Stimulated activated CD8-positive, alpha-beta memory T cell treated with anti-CD3 and anti-CD28 coated beads, Interleukin-2, amount 100 ng/mL, for 1 hour (primary cell): Measurements from ENCODE around the gene PPIL6.

Experiments used
- DNase-seq, 2 donors: peaks; one replicate each; pipeline ENCODE4 v3.0.0-alpha.2; 2020; ENCODE audit warnings: low read depth in 2 of 2

The PPIL6 gene

DNA sequence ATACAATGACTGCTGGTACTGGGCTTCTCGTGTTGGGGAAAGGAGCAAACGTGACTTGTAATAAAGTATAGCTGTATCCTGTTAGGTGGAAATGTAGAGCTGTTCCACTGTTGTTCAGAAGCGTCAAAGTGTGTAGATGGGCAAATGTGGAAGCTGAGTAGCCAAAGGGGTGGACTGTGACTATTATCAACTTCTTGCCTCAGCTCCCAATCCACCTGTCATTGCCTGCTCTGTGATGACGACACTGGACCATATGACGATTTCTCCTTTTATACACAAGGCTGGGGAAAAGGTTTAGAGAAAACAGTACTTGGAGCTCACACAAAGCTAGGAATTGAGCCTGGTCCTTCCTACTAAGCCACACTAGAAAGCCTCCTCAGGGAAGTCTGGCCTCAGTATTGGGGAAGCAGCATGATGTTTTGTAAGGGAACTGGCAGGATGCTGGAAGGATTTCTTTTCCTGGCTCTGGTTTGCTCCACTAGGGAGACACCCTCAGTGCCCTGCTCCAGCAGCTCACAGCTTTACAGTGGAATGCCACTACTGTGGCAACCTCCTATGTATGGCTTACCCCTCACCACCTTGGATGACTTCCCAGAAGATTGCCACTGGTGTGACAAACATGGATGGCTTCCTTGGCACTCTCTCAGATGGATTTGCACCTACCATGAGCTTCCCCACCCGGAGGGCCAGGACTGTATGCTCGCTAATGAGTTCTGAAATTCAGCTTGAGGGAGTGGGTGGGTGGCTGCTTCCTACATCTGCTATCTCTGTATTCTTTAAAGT, 78.1 kb downstream of the PPIL6 start:
- no peak for DNase-seq

- DNase-seq: no peak
Observed at GRCh38 chr6:109360791-109361190, 79.6 kb downstream of the PPIL6 start.

DNA sequence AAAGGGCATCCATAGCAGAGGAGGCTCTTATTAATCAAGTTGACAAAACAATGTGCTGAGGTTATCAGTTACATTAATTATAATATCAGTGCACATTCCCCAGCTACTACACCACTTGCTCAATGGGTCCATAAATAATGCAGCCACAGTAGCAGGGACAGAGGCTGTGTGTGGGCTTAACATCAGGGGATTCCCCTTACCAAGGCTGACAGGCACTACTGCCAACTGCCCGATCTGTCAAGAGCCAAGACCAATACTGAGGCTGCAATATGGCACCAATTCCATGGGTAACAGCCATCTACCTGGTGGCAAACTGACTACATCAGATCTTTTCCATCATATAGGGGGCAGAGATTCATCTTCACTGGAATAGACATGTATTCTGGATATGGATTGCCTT, 80.1 kb downstream of the PPIL6 start:
- no peak for DNase-seq

DNA sequence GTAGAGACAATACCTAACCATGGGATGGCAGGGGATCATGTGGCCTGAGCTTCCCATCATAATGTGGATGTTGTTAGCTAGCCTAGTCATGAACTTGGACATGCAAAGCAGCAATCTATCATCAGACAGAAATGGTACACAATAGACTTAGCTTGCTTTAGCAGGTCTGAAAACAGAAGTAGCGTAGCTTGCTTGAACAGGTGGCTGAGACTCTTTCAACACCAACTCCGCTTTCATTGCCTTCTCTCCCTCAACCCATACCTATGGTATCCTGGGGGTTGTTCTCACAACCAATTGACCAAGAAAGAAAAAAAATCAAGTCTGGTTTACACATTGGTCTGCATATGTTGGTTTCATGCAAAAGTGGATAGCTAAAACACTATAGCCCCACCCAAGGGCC, 81.2 kb downstream of the PPIL6 start:
- DNase-seq: no peak

DNA sequence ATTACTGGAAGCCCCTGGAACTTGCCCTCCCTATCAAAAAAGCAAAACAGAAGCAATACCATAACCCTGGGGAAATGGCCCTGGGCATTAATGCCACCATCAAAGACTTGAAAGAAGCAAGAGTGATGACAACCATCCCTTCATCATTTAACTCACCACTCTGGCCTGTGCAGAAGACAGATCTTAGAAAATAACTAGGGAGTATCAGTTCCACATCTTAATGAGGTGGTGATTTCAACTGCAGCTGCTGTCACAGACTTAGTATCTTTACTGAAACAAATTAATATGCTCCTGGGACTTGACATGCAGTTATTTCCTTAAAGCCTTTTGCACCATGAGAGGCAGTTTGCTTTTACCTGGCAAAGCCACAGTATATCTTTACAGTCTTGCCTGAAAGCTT, 82.2 kb downstream of the PPIL6 start:
- no peak for DNase-seq

- no peak for DNase-seq
Observed at GRCh38 chr6:109356237-109356636, 84.2 kb downstream of the PPIL6 start.

DNA sequence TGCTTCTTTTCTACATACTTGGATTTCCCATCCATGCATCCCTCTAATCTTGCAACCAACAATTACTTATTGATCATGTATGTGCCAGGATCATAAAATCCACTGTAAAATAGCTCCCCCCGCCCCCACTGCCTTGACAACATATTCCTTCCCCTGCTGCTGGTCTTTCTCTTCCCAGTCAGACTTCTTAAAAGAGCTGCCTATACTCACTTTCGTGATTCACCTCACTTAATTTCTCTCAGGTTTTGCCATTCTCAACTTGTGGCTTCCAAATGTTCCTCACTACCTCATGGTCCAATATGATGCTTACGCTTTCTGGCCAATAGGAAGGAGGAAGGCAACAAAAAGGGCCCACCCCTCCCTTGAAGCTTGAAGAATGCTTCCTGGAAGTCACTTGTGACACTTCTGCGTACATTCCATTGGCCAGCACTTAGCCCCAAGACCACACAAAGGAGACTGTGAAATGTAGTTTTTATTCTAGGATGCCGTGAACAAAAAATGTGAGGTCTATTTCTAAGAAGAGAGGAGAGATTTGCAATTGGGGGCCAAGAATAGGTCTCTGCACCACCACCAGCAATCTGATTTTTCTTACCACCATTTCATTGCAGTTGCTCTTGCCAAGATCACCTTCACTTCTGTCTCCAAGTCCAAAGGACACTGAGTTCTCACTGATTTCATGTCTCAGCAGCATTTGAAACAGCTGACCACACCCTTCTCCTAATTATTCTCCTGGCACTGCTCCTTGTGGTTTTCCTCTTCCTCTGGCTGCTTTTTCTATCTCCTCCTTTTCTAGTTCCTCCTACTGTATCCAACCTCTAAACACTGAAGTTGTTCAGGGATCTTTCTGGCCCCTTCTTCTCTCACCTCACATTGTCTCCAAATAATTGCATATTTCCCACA, 88.9 kb downstream of the PPIL6 start:
- no peak for DNase-seq

DNA sequence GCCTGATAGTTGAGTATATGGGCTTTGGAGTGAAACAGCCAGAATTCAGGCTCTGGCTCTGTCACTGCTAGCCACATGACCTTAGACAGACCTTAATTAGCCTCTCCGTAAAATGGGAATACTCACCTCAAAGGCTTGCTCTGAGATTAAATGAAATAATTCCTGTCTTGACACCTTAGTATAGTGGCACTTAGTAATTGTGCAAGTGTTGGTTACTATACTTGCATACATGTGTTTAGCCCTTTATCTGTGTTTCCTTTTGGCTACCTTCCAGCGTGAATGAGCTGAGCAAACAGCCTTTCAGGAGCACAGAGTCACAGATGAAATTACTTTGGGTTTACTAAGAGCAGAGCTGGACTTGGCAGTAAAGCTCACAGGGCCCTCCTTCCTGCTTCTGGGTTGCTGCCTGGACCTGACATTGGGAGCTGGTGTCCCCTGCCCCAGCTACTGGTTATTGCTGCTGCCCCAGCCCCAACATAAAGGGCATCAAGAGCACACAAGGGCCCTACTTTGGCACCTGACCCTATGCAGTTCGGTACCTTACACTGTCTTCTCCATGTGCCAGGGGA, 90.9 kb downstream of the PPIL6 start:
- no peak for DNase-seq

DNA sequence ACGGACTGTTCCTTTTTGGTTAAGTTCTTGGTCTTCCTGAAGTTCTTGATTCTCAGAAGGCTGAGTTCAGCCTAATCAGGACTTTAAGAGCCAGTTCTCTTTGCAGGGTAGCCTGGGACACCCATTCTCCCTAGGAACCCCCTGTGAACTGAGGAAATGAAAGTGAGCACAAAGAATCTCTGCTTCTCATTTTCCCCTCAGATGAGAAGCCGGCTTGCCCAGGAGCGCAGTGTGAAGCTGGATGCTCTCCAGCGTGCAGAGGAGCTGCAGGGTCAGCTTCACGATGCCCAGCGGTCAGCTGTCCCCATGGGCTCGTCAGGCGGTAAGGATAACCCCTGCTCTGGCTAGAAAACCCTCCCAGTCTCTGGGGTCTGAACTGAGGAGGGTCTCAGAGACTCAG, 92.2 kb downstream of the PPIL6 start:
- DNase-seq: no peak

- DNase-seq: no peak
Observed at GRCh38 chr6:109347779-109348178, 92.6 kb downstream of the PPIL6 start.

- no peak for DNase-seq
Observed at GRCh38 chr6:109345986-109346385, 94.4 kb downstream of the PPIL6 start.

DNA sequence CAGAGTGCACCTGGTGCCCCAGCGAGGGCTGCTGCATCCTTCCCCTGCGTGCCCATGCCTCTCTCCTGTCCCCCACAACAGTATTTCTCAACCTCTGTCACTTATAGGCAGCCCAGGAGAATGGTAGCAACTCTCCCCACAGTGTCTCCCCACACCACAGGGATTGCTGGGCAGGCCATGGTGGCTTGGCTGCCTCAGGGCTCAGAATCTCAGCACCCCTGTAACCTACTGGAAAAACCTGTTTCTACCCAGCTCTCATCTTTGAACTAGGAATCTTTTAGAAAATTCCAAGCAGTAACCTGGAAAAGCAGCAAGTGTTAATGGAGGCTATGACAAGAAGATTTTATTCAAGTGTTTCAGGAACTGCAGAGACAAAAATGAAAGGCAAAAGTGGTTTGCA, 96.2 kb downstream of the PPIL6 start:
- no peak for DNase-seq

DNA sequence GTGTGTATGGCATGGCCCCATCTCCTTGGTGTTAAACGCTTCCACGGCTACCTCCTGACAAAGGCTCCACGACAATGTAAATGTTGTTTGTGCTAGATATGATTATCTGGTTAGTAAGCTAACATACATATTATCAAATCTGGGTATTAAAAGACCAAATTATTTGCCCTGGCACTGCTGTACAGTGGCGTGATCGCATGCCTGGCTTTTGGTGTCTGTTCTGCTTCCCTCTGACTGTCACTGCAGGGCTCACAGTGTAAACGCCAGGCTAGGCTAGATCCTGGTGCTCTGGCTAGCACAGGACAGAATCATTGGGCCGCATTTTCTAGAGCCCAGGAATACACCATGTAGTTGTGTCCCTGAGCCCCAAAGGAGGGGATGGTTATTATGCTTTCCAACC, 96.9 kb downstream of the PPIL6 start:
- DNase-seq: no peak

DNA sequence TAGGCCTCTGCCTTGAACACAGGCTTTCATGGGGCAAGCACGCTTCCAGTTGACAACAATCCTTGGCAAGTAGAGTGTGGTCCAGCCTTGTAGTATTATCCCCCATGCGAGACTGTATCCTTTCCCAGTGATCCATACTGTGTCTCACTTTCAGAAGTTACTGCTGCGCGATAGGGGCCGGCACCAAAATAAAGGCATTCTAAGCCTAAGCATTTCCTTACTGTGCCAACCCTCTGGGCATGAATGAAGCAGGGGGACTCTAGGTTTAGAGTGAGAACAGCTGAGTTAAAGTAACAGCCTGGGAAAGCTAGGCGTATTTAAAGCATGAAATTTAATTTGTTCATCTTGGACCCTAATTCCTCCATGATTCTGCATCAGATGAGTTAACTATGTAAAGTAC, 97.5 kb downstream of the PPIL6 start:
- DNase-seq: no peak

DNA sequence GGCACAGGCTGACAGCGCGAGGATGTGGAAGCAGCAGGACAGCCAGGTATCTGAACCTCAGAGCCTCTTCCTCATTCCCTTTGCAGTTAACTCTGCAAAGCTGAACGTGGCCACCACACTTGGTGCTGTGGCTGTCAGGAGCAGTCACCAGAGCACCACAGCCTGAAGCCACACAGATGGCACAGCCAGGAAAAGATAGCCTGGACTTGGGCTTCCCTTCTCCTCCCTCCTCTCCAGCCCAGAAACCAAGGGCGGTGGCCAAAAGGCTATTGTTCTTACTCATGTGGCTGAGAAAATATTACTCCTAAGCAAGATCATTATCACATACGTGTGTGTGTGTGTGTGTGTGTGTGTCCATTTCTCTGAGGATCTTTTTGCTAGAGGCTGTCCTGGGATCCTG, 97.9 kb downstream of the PPIL6 start:
- no peak for DNase-seq

DNA sequence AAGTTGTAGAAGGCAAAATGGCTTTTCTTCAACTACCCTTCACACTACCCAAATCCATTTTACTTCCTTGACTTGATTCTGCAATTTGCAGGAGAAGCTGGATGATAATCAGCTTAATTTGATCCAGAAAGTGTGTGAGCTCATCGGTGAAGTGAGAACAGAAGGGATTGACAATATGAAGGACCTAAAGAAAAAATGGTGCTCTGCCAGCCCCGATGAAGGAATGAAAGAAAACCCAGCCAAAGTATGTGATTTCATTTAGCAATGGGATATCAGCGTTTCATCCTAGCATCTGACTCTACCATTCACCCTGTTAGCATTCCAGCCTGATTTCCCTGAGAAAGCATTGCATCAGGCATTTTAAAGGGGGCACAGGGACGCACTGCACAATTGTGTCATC, 99.6 kb downstream of the PPIL6 start:
- no peak for DNase-seq
